HG02763 (cell line): ENCODE data around the gene PDZK1.
"Not testable (repeated sequence)": the region's sequence is repeated elsewhere in the genome, so short reads cannot be mapped to it uniquely, and the experiment has no call there.

Experiments used
- ATAC-seq: cut with Tn5 transposase; IDR thresholded peaks from one replicate; pipeline ENCODE4 v1.9.1; 2021; ENCODE audit warnings: mild to moderate bottlenecking, moderate library complexity; ENCODE audit not compliant: unreplicated experiment

The PDZK1 gene

DNA sequence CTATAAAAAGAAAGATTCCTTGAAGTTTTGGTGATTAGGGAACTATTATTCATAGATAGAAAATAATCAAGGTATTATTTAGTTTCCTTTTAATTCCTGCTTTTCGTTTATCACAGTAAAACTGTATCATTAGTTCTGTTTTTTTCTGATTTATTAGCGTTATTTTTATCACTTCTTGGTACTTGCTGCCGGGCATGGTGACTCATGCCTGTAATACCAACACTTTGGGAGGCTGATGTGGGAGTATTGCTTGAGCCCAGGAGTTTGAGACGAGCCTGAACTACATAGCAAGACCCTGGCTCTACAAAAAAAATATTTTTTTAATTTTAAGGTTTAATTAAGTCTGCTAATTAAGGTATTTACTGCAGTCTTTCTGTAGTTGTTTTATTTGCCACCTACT is 42.2 kb downstream of the PDZK1 start:
- not testable (repeated sequence) for ATAC-seq

DNA sequence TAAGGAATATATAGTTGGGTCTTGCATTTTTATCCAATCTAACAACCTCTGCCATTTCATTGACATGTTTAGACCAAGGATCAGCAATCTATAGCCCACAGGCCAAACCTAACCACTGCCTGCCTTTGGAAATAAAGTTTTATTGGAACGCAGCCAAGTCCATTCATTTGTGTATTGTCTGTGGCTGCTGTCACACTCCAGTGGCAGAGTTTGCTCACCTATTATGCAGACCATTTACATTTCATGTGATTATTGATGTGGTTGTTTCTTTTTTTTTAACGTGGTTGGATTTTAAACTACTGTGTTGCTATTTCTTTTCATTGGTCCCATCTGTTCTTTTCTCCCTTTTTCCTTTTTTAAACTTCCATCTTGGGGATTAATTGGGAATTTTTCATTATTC is 44.7 kb downstream of the PDZK1 start:
- ATAC-seq = not testable (repeated sequence)

DNA sequence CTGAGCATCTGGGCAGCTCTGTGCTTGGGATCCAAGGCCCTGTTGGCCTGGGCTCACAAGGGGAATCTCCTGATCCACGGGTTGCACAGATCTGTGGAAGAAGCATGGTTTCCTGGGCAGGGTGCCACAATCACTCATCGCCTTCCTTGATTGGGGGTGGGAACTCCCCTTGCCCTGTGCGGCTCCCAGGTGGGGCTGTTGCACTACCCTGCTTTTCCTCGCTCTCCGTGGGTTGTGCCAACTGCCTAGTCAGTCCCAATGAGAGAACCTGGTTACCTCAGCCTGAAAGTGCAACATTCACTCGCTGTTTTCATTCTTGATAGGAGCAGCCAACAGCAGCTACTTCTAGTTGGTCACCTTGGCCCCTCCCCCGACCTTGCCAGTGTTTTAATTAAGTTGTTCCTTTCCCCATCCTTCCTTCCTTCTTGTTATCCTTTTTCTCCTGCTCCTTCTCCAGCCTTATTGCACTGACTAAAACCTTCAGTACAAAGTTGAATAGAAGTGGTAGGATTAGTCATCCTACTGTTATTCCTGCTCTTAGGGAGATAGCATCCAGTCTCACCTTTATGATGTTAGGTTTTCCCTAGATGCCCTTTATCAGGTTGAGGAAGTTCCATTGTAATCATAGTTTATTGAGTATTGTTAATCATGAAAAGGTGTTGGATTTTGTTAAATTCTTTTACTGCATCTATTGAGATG is 50.8 kb downstream of the PDZK1 start:
- ATAC-seq = not testable (repeated sequence)

DNA sequence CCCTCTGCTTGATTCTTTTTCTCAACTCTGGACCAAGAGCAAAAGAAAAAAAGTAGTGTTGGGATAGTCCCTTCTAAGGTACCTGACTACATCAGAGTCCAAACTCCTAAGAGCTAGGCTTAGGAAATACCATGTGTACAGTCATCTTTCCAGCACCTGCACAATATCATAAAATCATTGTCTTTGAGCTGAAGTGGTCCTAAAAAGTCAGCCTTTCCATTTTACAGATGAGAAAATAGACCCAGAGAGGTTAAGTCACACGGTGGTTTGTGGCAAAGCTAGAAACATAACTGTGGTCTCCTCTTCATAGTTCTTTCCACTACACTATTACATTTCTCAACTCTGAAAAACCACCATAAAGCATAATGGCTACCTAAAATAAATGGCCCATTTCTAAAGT is 63.2 kb downstream of the PDZK1 start:
- ATAC-seq = not testable (repeated sequence)

DNA sequence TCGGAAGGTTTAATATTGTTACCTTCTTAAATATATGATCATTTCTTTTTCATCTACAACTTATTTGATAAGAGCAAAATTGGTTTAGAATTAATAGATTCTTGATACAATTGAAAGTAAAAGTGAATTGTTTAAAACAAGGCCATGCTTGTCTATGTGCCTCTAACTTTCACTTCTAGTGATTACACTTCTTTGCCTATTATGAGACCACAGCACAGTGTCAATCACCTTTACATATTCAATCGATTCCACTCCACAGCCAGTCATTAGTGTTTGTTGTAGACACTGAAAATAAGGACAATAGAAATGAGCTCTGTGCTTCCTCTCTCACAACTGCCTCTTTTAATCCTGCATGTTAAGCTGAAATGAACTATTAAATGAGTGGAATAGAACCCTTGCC is 65.3 kb downstream of the PDZK1 start:
- ATAC-seq = not testable (repeated sequence)

DNA sequence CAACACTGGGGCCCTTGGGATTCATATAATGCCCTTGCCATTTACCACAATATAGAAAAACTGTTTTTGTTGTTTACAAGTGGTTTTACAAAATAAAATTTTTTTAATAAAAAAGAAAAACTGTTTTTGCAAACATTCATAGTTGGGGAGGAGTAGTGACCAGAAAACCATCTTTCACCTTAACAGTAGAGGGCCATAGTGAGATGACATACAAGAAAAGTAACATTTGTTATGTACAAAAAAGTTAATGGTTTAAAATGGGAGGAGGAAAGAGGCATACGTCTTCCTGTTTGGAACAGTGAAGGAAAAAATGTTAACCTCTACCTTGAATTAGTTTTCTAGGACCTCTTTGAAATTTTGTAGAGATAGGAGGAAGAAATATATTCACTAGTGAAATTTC is 70.9 kb downstream of the PDZK1 start:
- not testable (repeated sequence) for ATAC-seq

DNA sequence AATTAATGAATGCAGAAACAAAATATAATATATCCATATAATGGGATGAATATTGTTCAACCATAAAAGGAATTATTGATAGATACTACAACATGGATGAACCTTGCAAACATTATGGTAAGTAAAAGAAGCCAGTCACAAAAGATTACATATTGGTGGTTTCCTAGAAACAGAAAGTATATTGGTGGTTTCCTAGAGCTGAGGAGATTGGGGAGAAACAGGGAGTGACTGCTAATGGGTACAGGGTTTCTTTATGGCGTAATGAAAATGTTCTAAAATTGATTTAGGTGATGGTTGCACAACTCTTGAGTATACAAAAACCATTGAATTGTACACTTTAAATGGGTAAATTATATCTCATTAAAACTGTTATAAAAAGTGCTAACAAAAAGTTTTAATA is 85.0 kb downstream of the PDZK1 start:
- ATAC-seq = not testable (repeated sequence)
